IMR-90 (cell line): ENCODE results near the gene AQP12A. TPM values are rescaled to one million over a fixed set of nuclear protein-coding genes. Genes with fewer than 3 reads are reported as not detected.

ENCODE experiments used
- ATAC-seq: fragments of 200-7000 bp; cut with Tn5 transposase; 2 replicates; pipeline ENCODE4 v1.9.1; 2020; ENCODE audit warnings: low read depth, mild to moderate bottlenecking, moderate library complexity
- BruUV-seq: library from RNA; stranded (reverse); fragments of 400-500 nt; replicated peaks from 2 replicates; lab custom pipeline; 2021; lab: Mats Ljungman, UMichigan
- CTCF ChIA-PET: fragments of 300-600 bp; formaldehyde crosslinking; extraction: SDS; loops from one replicate; lab custom pipeline; 2021; ENCODE audit warnings: antibody characterized with exemption; lab: Yijun Ruan, JAX
- POLR2A ChIA-PET: fragments of 300-600 bp; sonication (Branson Sonifier 250); formaldehyde crosslinking; loops from one replicate; lab custom pipeline; 2022; ENCODE audit warnings: antibody characterized with exemption; ENCODE audit not compliant: unreplicated experiment; lab: Charles Lee
- DNase-seq: peaks from one replicate; pipeline ENCODE4 v3.0.0; 2013
- H2AFZ ChIP-seq: replicated peaks from 2 replicates; pipeline ENCODE3; 2013; ENCODE audit warnings: low read length, mild to moderate bottlenecking; ENCODE audit not compliant: poor library complexity
- H2AK5ac ChIP-seq: 2 replicates; pipeline ENCODE4 v1.6.1; 2013; ENCODE audit warnings: low read depth, low read length, inconsistent platforms
- H2AK9ac ChIP-seq: replicated peaks from 2 replicates; pipeline ENCODE3; 2013; ENCODE audit warnings: mild to moderate bottlenecking, low read depth, low read length, moderate library complexity; ENCODE audit not compliant: poor library complexity
- H2BK120ac ChIP-seq: 2 replicates; pipeline ENCODE4 v1.6.1; 2013; ENCODE audit warnings: low read depth, low read length, inconsistent platforms
- H2BK15ac ChIP-seq: 3 replicates; pipeline ENCODE4 v1.6.1; 2013; ENCODE audit warnings: low read depth, low read length, inconsistent platforms
- H2BK20ac ChIP-seq: 2 replicates; pipeline ENCODE4 v1.6.1; 2013; ENCODE audit warnings: low read depth, mild to moderate bottlenecking, inconsistent platforms, low read length, moderate library complexity
- H2BK5ac ChIP-seq: 2 replicates; pipeline ENCODE4 v1.6.1; 2013; ENCODE audit warnings: mild to moderate bottlenecking, low read depth, low read length, inconsistent platforms; ENCODE audit not compliant: poor library complexity, severe bottlenecking
- H3K14ac ChIP-seq: replicated peaks from 2 replicates; pipeline ENCODE4 v1.6.1; 2013; ENCODE audit warnings: low read depth, low read length, inconsistent platforms
- H3K18ac ChIP-seq: 2 replicates; pipeline ENCODE4 v1.6.1; 2013; ENCODE audit warnings: low read depth, low read length, control low read depth
- H3K23ac ChIP-seq: 2 replicates; pipeline ENCODE4 v1.6.1; 2013; ENCODE audit warnings: low read depth, low read length, inconsistent platforms
- H3K27ac ChIP-seq: 2 replicates; pipeline ENCODE4 v1.5.1; 2013; ENCODE audit warnings: mild to moderate bottlenecking, control low read depth, low read length; ENCODE audit not compliant: insufficient read depth
- H3K27me3 ChIP-seq: 2 replicates; pipeline ENCODE4 v1.6.1; 2013; ENCODE audit warnings: low read length; ENCODE audit not compliant: control insufficient read depth, insufficient read depth
- H3K36me3 ChIP-seq: 2 replicates; pipeline ENCODE4 v1.6.1; 2013; ENCODE audit warnings: low read length, mixed read lengths; ENCODE audit not compliant: control insufficient read depth, insufficient read depth
- H3K4ac ChIP-seq: 2 replicates; pipeline ENCODE4 v1.6.1; 2013; ENCODE audit warnings: low read depth, low read length, inconsistent platforms
- H3K4me1 ChIP-seq: 2 replicates; pipeline ENCODE4 v1.6.1; 2013; ENCODE audit warnings: low read length, mixed read lengths; ENCODE audit not compliant: control insufficient read depth, insufficient read depth
- H3K4me2 ChIP-seq: 2 replicates; pipeline ENCODE4 v1.6.1; 2013; ENCODE audit warnings: low read depth, mild to moderate bottlenecking, control low read depth, low read length, moderate library complexity
- H3K4me3 ChIP-seq: 2 replicates; pipeline ENCODE4 v1.5.1; 2013; ENCODE audit warnings: low read depth, mild to moderate bottlenecking, control low read depth, low read length, moderate library complexity; ENCODE audit not compliant: insufficient read depth
- H3K56ac ChIP-seq: 2 replicates; pipeline ENCODE4 v1.6.1; 2013; ENCODE audit warnings: low read length, inconsistent platforms; ENCODE audit not compliant: insufficient read depth; ENCODE audit errors: extremely low read depth
- H3K79me1 ChIP-seq, 2 experiments: 2 replicates each; pipeline ENCODE4 v1.6.1; 2013; ENCODE audit warnings: low read length in 2 of 2, inconsistent platforms in 1 of 2, low read depth in 1 of 2
- H3K9ac ChIP-seq: 2 replicates; pipeline ENCODE4 v1.6.1; 2013; ENCODE audit warnings: low read depth, low read length, control low read depth
- H3K9me1 ChIP-seq: 2 replicates; pipeline ENCODE4 v1.6.1; 2013; ENCODE audit warnings: low read length, inconsistent platforms; ENCODE audit not compliant: insufficient read depth
- H3K9me3 ChIP-seq: 2 replicates; pipeline ENCODE4 v1.6.1; 2013; ENCODE audit warnings: low read length; ENCODE audit not compliant: control insufficient read depth, insufficient read depth
- H4K20me1 ChIP-seq: 2 replicates; pipeline ENCODE4 v1.6.1; 2013; ENCODE audit warnings: low read length, inconsistent platforms; ENCODE audit not compliant: insufficient read depth
- H4K5ac ChIP-seq: 2 replicates; pipeline ENCODE4 v1.6.1; 2013; ENCODE audit warnings: mild to moderate bottlenecking, low read depth, low read length, control low read depth
- H4K8ac ChIP-seq, 2 experiments: 2 replicates each; pipeline ENCODE4 v1.6.1; 2013; ENCODE audit warnings: low read depth in 2 of 2, low read length in 2 of 2, control low read depth in 1 of 2, inconsistent platforms in 1 of 2
- H4K91ac ChIP-seq: 2 replicates; pipeline ENCODE4 v1.6.1; 2013; ENCODE audit warnings: low read depth, low read length, inconsistent platforms; ENCODE audit not compliant: insufficient read depth
- CHD1 ChIP-seq: IDR thresholded peaks from 2 replicates; pipeline ENCODE4 v1.6.1; 2012; ENCODE audit warnings: low read depth, low read length, improper control_type of control experiment
- MAZ ChIP-seq: IDR thresholded peaks from 2 replicates; pipeline ENCODE4 v1.6.1; 2012; ENCODE audit warnings: low read depth, mild to moderate bottlenecking, low read length, improper control_type of control experiment, moderate library complexity, borderline replicate concordance
- NFE2L2 ChIP-seq: fragments of 150-350 bp; IDR thresholded peaks from 2 replicates; pipeline ENCODE4 v1.6.1; 2016; ENCODE audit warnings: low read depth, mild to moderate bottlenecking, low read length
- RCOR1 ChIP-seq: IDR thresholded peaks from 2 replicates; pipeline ENCODE4 v1.6.1; 2012; ENCODE audit warnings: mild to moderate bottlenecking, low read length, improper control_type of control experiment; ENCODE audit not compliant: insufficient replicate concordance
- RFX5 ChIP-seq: IDR thresholded peaks from 2 replicates; pipeline ENCODE4 v1.8.0; 2012; ENCODE audit warnings: low read depth, mild to moderate bottlenecking, low read length, moderate library complexity
- WGBS, 2 experiments: methylation state at CpG; one replicate each; pipeline versions ENCODE4 v1.1.5 to v1.1.7; 2013; ENCODE audit warnings: missing lambda C conversion rate in 2 of 2; ENCODE audit not compliant: insufficient read length in 1 of 2; ENCODE audit errors: extremely low coverage in 2 of 2; 5-methylcytosine and 5-hydroxymethylcytosine counted together
- dilution Hi-C: fragments of 300-500 bp; cut with HindIII; formaldehyde crosslinking; loops from one replicate; pipeline ENCODE4 v1.14.3; 2018; ENCODE audit warnings: low sequenced_read_pairs; ENCODE audit not compliant: unreplicated experiment
- in situ Hi-C: fragments of 300-500 bp; cut with MboI; formaldehyde crosslinking; loops from 3 replicates; pipeline ENCODE4 v1.14.3; 2019; ENCODE audit warnings: low sequenced_read_pairs, inconsistent platforms, mixed read lengths
- intact Hi-C: fragments of 100-400 bp; cut with micrococcal nuclease; formaldehyde crosslinking; loops from 2 replicates; pipeline ENCODE4 v1.10.0; 2022
- polyA plus RNA-seq, 3 experiments: library from polyadenylated mRNA; depleted of rRNA; stranded (reverse); fragments of >200 nt; gene quantifications; 2 replicates each; pipeline ENCODE4 v1.2.3, GENCODE V29; 2012; ENCODE audit warnings: low replicate concordance in 1 of 3
- total RNA-seq: library from RNA; depleted of rRNA; stranded (reverse); fragments of >200 nt; gene quantifications from 2 replicates; pipeline ENCODE4 v1.2.3, GENCODE V29; 2012
- TF ChIP-seq, protein P1 (sequence below): fragments of 150-350 bp; IDR thresholded peaks from 2 replicates; pipeline ENCODE4 v1.6.1; 2017; ENCODE audit warnings: mild to moderate bottlenecking, antibody characterized with exemption, low read length, low read depth

AQP12A gene
- total and polyA plus RNA-seq, 2 of the 4 experiments (the other 2 are of a cell fraction): not detected

DNA sequence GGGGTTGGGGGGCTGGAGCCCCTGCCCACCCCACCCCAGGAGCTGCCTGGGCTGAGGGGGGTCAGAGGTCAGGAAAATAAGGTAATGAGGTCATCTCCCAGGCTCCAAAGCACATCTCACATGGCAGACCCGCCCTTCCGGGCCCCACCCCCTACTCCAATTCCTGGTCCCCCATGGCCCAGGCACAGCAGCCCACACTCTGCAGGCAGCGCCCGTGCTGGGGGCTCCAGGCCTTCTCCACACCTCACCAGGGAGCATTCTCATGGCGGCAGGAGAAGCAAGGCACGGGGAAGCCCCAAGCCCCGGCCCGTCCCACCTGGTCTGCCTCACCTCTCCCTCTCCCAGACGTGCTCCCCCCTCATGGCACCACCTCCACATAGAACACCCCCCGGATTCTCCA is 43.8 kb downstream of the AQP12A start:
- dilution Hi-C loops: no loop called here
- no peak overlapping the region for H4K5ac ChIP-seq
- no peaks in the 10 kb centered on the region for H3K9me1 ChIP-seq
- no peaks in the 10 kb centered on the region for H3K36me3 ChIP-seq
- TF ChIP-seq MAZ (no peak), CHD1 (no peak), RCOR1 (no peak), RFX5 (no peak), NFE2L2 (no peak)
- TF ChIP-seq, protein P1, sequence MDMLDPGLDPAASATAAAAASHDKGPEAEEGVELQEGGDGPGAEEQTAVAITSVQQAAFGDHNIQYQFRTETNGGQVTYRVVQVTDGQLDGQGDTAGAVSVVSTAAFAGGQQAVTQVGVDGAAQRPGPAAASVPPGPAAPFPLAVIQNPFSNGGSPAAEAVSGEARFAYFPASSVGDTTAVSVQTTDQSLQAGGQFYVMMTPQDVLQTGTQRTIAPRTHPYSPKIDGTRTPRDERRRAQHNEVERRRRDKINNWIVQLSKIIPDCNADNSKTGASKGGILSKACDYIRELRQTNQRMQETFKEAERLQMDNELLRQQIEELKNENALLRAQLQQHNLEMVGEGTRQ: no peak
- DNase-seq (no peak), ATAC-seq (no peak)
- no peak overlapping the region for H2BK5ac ChIP-seq
- no peaks in the 10 kb centered on the region for H3K9me3 ChIP-seq
- CTCF ChIA-PET: no interaction called here
- no TSS peak for BruUV-seq
- no peak overlapping the region for H3K4me3 ChIP-seq
- H3K27me3 ChIP-seq: peaks cover 34% of the 10 kb centered on the region
- no peaks in the 10 kb centered on the region for H3K79me1 ChIP-seq
- H3K23ac ChIP-seq: no peak overlapping the region
- H3K9ac ChIP-seq: no peak overlapping the region
- no peak overlapping the region for H3K18ac ChIP-seq
- no peak overlapping the region for H2BK15ac ChIP-seq
- no peak overlapping the region for H3K56ac ChIP-seq
- no peaks in the 10 kb centered on the region; the same call in 1 of the 2 replicates for H3K4me1 ChIP-seq
- no peak overlapping the region for H4K8ac ChIP-seq
- no peak overlapping the region for H3K27ac ChIP-seq
- in situ Hi-C loops: no loop called here
- H4K91ac ChIP-seq: no peak overlapping the region
- H2BK20ac ChIP-seq: no peak overlapping the region
- intact Hi-C loops: no loop called here
- no peak overlapping the region for H2BK120ac ChIP-seq
- H3K14ac ChIP-seq: no peak overlapping the region
- 67% methylated on average over 1 of the region's 10 CpGs; no CpG with 5 or more reads in 1 of the 2 experiments for WGBS, 2 experiments
- H4K20me1 ChIP-seq: no peaks in the 10 kb centered on the region
- no peak overlapping the region for H2AK5ac ChIP-seq
- no peak overlapping the region for H3K4ac ChIP-seq
- H2AK9ac ChIP-seq: no peak overlapping the region
- POLR2A ChIA-PET: no interaction called here
- no peak overlapping the region for H3K4me2 ChIP-seq
- no peak overlapping the region for H2AFZ ChIP-seq
